ENCODE measurements around the gene NEK11.
"Not testable (repeated sequence)": the region's sequence is repeated elsewhere in the genome, so short reads cannot be mapped to it uniquely, and the experiment has no call there.

The NEK11 gene

DNA sequence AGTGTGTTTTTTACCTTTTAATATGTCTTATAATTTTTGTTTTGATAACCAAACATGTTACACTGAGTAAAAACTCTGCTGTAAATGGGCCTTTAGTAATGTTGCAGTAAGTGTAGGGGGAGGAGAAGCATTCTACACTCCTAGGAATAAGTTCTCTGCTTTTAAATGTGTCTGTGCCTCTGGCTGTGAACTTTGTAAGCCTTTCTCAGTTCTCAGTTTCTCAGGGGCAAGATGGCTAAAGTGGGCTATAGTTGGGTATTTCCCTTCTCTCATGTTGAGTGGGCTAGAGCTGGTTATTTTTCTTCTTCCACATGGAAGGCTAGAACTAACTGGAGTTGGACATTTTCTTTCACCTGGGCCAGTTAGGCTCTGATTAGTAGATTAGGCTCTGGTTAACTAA, 279.6 kb downstream of the NEK11 start:
- DNase-seq (ENCODE audit: low read depth) = no peak

DNA sequence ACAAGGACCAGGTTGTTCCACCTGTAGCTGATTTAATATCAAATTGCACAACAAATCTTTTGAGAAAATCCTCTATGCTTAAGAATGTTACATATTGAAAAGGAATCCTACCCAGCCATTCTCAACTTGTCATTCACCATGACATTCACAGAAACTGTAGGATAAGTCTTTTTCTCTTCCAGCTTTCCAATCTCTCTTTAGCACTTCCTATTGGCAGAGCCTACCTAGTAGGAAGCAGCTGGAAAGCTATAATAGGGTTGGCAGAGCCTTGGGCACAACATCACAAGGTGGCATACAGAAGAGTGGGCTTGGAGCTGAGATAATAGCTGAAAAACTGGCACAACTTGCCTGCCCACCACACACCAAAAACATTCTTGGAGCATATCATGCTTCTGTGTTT, 287.6 kb downstream of the NEK11 start:
- DNase-seq (ENCODE audit: low read depth) = no peak

DNA sequence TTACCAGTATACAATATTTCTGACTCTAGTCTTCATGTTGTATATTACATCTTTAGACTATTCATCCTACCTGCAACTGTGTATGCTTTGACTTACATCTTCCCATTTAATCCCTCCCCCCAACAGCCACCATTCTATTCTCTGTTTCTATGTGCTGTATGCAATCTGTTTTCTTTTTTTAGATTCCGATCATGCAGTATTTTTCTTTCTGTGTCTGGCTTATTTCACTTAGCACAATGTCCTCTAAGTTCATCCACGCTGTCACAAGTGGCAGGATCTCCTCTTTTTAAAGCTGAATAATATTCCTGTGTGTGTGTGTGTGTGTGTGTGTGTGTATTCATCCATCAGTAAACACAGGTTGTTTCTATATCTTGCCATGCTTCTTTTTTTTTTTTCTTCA, 288.5 kb downstream of the NEK11 start:
- DNase-seq (ENCODE audit: low read depth) = no peak

DNA sequence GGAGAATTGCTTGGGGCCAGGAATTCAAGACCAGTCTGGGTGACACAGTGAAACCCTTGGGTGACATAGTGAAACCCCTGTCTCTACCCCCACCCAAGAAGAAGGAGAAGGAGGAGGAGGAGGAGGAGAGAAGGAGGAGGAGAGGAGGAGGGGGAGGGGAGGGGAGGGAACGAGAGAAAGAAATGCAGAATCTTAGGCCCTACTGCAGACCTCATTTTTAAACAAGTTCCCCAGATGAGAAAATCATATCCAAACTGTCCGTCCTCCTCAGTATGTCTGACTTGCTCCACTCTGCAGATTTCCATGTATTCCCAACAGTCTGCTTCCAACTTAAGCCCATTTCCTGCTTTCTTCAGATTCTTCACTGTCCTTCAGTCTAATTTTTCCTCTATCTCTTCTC, 291.0 kb downstream of the NEK11 start:
- DNase-seq (ENCODE audit: low read depth) = no peak

DNA sequence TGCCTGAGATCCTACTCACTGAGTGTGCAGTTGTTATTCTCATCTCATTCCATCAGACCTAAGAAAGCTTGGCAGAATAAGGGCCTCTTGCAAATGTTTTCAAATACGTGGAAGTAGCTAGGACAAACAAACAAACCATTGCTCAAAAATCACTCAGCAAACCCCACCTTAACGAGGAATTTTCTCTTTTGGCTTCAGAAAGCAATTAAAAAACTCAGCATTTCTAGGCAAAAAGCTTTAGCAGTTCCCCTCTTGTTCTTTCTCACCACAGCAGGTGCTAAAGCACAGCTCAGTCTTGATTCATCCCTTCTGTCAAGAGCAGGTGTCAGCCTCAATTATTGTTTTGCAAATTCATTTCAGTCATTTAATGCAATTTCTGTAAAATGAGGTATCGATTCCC, 296.3 kb downstream of the NEK11 start:
- no peak for DNase-seq (ENCODE audit: low read depth)

DNA sequence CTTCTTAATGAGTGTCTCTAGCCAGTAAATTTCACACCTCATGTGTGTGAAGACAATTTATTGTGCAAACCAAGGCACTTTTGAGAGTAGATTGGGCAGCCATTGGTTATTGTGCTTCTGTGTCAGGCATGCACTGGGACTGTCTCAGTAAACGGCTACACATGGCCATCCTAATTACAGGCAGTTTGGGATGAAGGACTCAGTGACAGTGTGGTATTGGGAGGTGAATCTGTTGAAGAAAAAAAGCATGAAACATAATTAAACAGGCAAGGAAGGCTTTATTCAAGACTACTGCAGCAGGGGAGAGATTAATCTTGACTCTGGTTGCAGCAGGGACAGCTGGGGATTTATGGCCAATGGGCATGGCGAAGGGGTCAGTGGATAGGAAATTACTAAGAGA, 297.1 kb downstream of the NEK11 start:
- DNase-seq (ENCODE audit: low read depth) = no peak

DNA sequence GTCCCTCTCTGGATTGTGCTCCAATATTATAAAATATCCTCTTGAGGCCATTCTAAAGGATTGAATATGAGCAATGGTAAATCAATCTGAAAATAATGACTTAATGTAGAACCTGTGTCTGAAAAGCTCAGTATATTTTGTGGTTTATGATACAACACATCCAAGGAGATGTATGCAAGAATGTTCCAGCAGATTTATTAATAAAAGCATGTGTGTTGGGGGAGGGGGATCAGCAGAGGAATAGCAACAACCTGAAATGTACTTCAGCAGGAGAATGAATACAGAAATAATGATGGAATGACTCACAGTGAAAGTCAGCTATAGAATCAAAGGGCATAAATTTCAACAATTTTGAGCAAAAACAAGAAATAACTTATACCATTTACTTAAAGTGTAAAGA, 298.2 kb downstream of the NEK11 start:
- no peak for DNase-seq (ENCODE audit: low read depth)

DNA sequence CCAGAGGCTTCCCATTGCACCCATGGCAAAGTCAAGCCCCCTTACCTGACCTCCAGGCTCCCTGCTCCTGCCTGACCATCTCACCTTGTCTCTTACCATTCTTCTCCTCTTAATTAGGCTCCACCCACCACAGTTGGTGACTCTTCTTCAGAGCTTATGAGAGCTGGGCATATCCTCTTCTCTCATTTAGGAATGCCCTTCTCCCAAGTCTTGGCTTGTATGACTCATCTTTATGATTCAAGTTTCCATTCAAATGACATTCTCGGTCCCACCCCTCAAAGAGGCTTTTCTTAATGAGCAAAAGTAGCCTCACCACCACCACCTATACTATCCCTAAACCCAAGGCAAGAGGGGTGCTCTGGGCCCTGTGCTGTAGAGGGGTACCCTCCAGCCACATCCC, 299.6 kb downstream of the NEK11 start:
- no peak for DNase-seq (ENCODE audit: low read depth)

DNA sequence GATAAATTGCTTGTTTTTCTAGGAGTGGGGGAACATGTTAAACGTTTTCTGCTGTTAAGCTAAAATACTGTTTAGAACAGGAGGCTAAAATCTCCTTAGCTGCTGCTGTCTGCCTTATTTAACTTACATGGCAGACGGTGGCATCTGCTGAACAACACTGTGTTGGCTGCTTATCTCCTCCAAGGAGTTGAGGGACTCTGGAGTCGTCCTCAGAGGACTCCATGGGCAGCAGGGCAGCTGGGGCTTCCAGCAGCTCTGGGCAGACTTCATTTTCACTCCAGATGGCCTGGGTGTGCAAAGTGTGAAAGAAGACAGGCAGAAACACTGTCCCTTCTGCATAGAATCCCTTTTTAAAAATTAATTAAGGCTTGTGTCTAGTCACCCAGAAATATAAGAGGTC, 302.0 kb downstream of the NEK11 start:
- no peak for DNase-seq (ENCODE audit: low read depth)

DNA sequence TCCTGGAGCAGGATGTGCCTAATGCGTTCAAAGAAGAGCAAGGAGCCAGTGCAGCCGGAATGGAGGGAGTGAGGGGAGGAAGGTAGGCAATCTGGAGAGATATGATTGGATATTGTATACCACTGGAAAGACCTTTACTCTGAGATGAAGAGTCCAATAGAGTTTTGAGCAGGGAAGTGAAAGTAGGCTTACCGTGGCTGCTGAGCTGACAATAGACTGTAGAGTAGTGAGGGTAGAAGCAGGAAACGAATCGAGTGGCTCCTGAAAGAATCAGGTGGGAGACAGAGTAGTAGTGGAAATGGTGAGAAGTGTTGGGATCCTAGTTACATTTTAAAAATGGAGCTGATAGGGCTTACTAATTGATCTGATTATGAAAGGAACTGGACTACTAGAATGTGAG, 303.1 kb downstream of the NEK11 start:
- DNase-seq (ENCODE audit: low read depth) = no peak

DNA sequence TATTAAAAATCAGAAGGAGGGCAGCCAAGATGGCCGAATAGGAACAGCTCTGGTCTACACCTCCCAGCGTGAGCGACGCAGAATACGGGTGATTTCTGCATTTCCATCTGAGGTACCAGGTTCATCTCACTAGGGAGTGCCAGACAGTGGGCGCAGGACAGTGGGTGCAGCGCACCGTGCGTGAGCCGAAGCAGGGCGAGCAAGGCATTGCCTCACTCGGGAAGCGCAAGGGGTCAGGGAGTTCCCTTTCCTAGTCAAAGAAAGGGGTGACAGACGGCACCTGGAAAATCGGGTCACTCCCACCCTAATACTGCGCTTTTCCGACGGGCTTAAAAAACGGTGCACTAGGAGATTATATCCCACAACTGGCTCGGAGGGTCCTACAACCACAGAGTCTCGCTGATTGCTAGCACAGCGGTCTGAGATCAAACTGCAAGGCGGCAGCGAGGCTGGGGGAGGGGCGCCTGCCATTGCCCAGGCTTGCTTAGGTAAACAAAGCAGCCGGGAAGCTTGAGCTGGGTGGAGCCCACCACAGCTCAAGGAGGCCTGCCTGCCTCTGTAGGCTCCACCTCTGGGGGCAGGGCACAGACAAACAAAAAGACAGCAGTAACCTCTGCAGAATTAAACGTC, 304.9 kb downstream of the NEK11 start:
- not testable (repeated sequence) for DNase-seq (ENCODE audit: low read depth)

DNA sequence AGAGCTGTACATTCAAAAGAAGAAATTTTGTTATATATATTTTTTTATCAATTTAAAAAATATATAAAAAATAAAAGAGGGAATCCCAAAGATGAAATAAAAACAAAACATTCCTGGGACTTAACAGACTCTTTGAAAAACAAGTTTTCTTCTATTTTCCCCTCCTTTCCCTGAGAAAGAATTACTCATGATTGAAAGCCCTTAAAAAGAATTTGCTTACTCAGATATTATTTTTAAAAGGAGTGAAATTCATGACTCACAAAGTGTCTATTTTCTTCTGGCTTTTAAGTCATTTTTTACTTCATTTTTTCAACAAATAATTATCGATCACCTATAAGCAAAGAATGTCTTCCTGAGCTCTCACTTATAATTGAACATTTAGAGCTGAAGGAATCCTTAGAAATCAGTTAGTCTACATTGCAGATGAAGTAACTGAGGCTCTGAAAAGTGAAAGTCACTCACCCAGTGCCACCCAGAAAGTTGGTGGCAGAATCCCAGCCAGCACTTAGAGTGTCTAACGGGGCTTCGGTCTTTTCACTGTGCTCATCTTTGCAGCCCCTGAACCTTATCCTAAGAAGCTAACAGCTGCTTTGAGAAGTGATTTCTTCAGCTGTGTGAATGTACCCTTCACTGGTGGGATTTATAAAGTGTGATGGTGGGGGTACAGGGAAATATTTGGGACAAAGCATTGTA, 312.4 kb downstream of the NEK11 start:
- no peak for DNase-seq (ENCODE audit: low read depth)

DNA sequence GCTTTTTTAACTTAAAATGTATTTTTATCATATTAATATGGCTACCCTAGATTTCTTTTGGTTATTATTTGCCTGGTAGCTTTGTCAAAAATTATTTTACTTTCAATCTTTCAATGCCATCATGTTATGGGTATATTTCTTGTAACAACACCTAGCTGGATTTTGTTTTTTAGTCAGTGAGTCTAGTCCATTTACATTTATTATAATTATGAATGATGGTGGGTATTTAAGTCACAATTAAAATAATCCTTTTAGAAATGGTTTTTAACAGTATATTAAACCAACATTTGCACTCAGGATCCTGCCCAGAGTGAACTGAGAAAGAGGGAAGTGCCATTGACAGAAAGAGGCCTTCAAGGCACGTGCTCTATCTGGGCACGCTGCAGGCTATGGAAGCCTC, 315.1 kb downstream of the NEK11 start:
- no peak for DNase-seq (ENCODE audit: low read depth)

DNA sequence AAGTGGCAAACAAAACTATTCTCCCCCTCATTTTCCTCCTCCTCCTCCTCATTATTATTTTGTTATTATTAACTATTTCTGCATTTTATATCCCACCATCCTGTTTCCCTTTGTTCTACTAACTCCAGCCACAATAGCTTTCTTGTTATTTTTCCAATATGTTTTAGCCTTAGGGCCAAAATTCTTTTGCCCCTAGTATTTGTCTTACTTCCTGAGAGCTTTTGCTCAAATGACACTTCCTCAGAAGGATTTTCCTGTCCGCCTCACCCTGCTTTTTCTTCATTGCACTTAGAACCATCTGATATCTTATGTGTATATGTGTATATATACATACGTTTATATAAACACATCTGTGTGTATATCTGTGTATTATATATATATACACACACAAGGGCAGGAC, 322.2 kb downstream of the NEK11 start:
- DNase-seq (ENCODE audit: low read depth) = no peak

DNA sequence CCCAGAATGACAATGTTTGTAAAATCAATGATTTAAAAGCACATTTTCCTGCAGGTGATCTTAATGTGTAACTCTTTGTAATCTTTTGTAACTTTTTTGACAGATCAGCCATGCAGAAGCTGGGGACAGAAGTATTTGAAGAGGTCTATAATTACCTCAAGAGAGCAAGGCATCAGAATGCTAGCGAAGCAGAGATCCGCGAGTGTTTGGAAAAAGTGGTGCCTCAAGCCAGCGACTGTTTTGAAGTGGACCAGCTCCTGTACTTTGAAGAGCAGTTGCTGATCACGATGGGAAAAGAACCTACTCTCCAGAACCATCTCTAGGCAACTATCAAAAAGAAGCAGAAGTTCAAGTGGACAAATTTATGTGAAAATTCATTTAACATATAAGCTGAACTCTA, 322.8 kb downstream of the NEK11 start:
- no peak for DNase-seq (ENCODE audit: low read depth)

DNA sequence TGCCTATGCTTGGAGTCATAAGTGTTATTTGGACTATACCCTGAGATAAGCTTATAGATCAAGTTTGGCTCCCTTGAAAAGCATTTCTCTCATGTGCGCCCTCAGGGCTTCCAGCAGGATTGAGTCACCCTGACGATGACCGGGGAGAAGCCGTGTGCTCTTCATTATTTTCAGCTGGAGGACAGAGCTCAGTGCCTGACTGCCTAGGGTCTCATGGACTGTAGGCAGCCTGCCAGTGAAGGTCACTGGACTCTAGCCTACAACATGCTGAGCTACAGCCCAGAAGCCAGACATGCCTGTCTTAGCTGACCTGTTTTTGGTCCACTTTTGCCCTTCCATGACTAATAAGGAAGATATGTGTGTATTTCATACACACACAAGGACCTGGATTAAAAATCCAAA, 323.3 kb downstream of the NEK11 start:
- DNase-seq (ENCODE audit: low read depth) = no peak

DNA sequence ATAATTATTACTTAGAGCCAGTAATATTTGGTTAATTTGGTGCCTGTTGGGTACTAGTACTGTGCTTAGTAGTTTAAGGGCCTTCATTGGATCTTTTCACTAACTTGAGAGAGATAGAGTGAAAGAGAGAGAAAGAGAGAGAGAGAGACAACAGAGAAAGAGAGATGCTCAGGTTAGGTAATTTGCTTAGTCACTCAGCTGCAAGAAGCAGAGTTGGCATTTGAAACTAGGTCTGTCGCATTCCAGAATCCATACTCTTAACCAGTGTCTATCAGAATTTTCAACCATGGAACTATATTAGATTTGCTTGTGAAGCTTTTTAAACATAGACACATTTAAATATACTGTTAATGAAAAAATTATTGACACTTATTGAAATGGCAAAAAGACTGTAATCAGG, 323.8 kb downstream of the NEK11 start:
- no peak for DNase-seq (ENCODE audit: low read depth)

DNA sequence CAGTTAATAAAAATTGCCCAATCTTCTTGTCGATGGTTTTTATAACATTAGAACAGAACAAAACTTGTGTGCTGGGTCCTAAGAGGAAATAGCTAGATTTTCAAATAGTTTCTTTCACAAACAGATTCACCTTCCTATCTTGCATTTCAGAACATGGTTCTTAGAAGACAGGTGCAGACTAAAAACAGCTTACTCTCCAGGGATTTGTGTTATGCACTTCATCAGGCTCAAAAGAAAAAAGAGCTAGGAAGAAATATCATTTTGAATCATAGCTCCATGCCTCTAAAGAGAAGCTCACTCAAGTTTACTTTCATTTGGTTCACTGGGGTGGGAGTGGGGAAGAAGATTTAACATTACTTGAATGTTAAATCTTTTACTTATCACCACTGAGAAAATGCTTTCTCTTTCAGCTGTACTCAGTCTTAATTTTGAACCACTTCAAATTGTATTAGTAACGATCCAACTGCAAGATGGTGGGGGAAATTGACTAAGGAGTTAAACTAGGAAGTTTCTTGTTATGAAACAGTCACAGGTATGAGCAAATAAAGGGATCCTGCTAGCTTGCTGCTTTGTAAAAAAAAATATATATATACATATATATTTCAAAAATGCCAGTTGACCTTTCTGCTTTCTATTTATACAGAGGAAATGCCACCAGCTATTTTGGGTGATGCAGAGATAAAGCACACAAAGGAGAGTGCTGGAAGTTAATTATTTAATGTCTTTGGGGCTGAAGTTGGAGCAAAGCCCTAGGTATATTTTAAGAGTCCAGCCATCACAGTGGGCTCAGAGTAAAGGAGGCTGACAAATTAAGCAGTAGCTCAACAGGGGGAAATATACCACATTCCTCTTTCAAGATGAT, 326.6 kb downstream of the NEK11 start:
- no peak for DNase-seq (ENCODE audit: low read depth)

DNA sequence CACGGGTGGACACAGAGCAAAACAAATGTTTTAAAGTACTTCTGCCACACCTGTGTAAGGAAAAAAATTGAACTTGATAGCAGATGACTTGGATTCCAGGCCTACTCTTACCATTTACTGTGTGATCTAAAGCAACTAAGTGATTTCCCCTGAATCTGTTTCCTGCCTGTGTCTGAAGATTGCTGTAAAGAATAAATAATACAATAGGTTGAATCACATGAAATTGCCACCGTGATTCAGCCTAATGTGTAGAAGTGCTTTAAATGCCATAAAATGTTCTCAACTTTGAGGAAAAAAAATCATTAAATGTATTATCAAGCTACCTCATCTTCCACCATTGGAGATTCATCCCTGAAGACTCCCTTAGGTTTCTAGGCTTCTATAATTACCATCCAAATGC, 327.3 kb downstream of the NEK11 start:
- no peak for DNase-seq (ENCODE audit: low read depth)

DNA sequence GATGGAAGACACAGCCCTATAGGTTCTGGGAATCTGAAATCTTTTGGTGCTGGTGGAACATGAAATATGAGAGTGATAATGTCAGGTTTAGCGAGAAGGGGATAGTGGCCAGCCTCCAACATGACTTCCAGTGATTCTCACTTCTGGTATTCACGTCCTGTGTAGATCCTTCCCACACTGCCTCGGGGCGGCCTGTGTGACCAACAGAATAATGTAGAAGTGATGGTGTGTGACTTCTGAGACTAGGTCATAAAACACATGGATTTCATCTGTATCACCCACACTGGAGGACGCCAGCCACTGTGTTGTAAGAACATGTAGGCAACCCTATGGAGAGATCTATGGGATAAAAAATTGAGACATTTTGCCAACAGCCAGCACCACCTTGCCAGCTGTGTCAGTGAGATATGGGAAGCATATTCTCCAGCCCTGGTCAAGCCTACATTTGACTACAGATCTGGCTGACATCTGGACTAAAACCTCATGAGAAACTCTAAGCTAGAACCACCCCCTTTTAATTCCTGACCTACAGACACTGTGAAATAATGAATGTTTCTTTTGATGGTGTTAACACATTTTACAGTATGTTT, 329.4 kb downstream of the NEK11 start:
- DNase-seq (ENCODE audit: low read depth) = no peak

DNA sequence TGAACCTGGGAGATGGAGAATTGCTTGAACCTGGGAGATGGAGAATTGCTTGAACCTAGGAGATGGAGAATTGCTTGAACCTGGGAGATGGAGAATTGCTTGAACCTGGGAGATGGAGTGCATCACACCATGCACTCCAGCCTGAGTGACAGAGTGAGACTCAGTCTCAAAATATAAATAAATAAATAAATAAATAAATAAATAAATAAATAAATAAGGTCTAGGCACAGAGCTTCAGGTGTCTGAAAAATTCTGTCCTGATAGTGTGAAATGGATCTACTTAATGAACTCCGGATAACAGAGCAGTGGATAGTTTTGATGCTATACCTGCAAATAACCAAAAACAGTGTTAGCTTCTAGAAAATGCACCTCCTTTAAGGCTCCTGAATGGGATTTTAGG, 330.6 kb downstream of the NEK11 start:
- no peak for DNase-seq (ENCODE audit: low read depth)

DNA sequence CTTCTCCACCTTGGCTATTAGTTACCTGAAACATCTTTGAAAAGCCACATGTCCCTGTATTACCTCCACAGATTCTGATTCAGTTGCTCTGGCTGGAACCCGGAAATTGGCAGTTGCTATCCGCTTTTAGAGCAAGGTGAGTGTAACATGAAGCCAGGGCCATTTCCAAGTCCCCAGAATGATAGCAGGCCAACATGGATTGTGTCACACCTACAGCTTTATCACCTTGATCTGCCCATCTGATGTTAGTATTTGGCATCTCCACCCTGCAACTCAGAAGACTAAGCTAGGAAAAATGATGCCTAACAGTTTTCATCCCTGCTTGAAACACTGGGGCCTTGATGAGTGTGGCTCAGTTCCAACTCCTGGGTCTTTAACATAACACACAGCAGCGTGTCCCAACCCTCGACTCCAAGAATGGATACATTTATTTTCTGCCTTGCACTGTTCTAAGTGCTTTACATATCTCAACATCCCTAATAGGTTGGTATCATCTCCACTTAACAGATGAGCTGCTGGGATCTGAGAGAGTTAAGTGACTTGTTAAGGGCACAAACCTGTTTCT, 333.6 kb downstream of the NEK11 start:
- no peak for DNase-seq (ENCODE audit: low read depth)

DNA sequence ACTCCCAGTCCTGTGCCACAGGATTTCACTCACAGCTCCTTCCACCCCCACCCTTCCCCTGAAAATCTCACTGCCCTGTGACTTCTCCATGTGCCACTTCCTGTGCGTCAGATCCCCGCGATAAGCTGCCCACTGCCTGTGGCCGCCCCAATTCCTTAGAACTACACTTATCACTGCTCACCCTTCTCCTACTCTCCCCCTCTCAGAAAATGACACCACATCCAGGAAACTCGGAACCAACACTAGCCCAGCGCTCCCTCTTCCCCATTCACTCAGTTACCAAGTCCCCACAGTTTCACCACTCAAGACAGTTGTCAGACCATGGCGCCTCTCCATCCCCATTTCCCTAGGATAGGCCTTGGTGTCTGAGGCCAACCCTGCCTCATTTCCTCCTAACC, 334.4 kb downstream of the NEK11 start:
- not testable (repeated sequence) for DNase-seq (ENCODE audit: low read depth)
